IPS-18c (cell line): ENCODE measurements around the gene AP1S3.
"Not testable (repeated sequence)": the region's sequence is repeated elsewhere in the genome, so short reads cannot be mapped to it uniquely, and the experiment has no call there.

ENCODE experiments used
- H3K4me3 ChIP-seq: 2 replicates; pipeline ENCODE4 v1.7.0; 2013; ENCODE audit warnings: low read depth, mild to moderate bottlenecking, low read length, moderate library complexity; ENCODE audit not compliant: insufficient read depth
- H3K9me3 ChIP-seq: one replicate; pipeline ENCODE4 v1.6.1; 2013; ENCODE audit warnings: mild to moderate bottlenecking, low read length, moderate library complexity; ENCODE audit not compliant: control insufficient read depth, insufficient read depth

AP1S3 gene

GRCh38 chr2:223820549-223820948, 16.8 kb downstream of the AP1S3 start:
- Histone ChIP-seq H3K4me3 (no peak overlapping the region), H3K9me3 (no peaks in the 10 kb centered on the region)

- no peaks in the 10 kb centered on the region for H3K9me3 ChIP-seq
- no peak overlapping the region for H3K4me3 ChIP-seq
Observed at GRCh38 chr2:223819891-223820290, 17.5 kb downstream of the AP1S3 start.

- Histone ChIP-seq H3K4me3 (no peak overlapping the region), H3K9me3 (no peaks in the 10 kb centered on the region)
Observed at GRCh38 chr2:223815884-223816570, 21.4 kb downstream of the AP1S3 start.

GRCh38 chr2:223815186-223815883, 22.0 kb downstream of the AP1S3 start:
- Histone ChIP-seq H3K9me3 (no peaks in the 10 kb centered on the region), H3K4me3 (no peak overlapping the region)

- not testable (repeated sequence) for H3K4me3 ChIP-seq, H3K9me3 ChIP-seq
Observed at GRCh38 chr2:223814764-223815163, 22.6 kb downstream of the AP1S3 start.

GRCh38 chr2:223813329-223813728, 24.1 kb downstream of the AP1S3 start:
- no peak overlapping the region for H3K4me3 ChIP-seq

GRCh38 chr2:223811757-223812156, 25.6 kb downstream of the AP1S3 start:
- Histone ChIP-seq H3K9me3 (no peaks in the 10 kb centered on the region), H3K4me3 (no peak overlapping the region)

More at GRCh38 chr2:223813329-223813728, 24.1 kb downstream of the AP1S3 start:
- no peaks in the 10 kb centered on the region for H3K9me3 ChIP-seq

GRCh38 chr2:223805008-223805407, 32.4 kb downstream of the AP1S3 start:
- H3K4me3 ChIP-seq = no peak overlapping the region
- H3K9me3 ChIP-seq = no peaks in the 10 kb centered on the region

- H3K9me3 ChIP-seq = no peaks in the 10 kb centered on the region
- H3K4me3 ChIP-seq = no peak overlapping the region
Observed at GRCh38 chr2:223801736-223802135, 35.6 kb downstream of the AP1S3 start.

- H3K4me3 ChIP-seq = no peak overlapping the region
- H3K9me3 ChIP-seq = no peaks in the 10 kb centered on the region
Observed at GRCh38 chr2:223800908-223801307, 36.5 kb downstream of the AP1S3 start.

GRCh38 chr2:223797811-223798721, 39.3 kb downstream of the AP1S3 start:
- no peak overlapping the region for H3K4me3 ChIP-seq
- H3K9me3 ChIP-seq = no peaks in the 10 kb centered on the region

GRCh38 chr2:223797037-223797436, 40.3 kb downstream of the AP1S3 start:
- no peaks in the 10 kb centered on the region for H3K9me3 ChIP-seq
- no peak overlapping the region for H3K4me3 ChIP-seq

- Histone ChIP-seq H3K4me3 (no peak overlapping the region), H3K9me3 (no peaks in the 10 kb centered on the region)
Observed at GRCh38 chr2:223789423-223789822, 48.0 kb downstream of the AP1S3 start.

GRCh38 chr2:223788826-223789225, 48.6 kb downstream of the AP1S3 start:
- Histone ChIP-seq H3K9me3 (no peaks in the 10 kb centered on the region), H3K4me3 (no peak overlapping the region)

GRCh38 chr2:223788106-223788505, 49.3 kb downstream of the AP1S3 start:
- H3K4me3 ChIP-seq, H3K9me3 ChIP-seq: not testable (repeated sequence)

- Histone ChIP-seq H3K4me3 (no peak overlapping the region), H3K9me3 (no peaks in the 10 kb centered on the region)
Observed at GRCh38 chr2:223787358-223787757, 50.0 kb downstream of the AP1S3 start.

GRCh38 chr2:223786943-223787342, 50.4 kb downstream of the AP1S3 start:
- no peaks in the 10 kb centered on the region for H3K9me3 ChIP-seq
- H3K4me3 ChIP-seq = no peak overlapping the region

GRCh38 chr2:223786236-223786635, 51.1 kb downstream of the AP1S3 start:
- Histone ChIP-seq H3K9me3 (no peaks in the 10 kb centered on the region), H3K4me3 (no peak overlapping the region)
